CD4-positive, alpha-beta T cell treated with Interleukin-6 at 100 ng/mL for 8 hours (primary cell): Measurements from ENCODE around the gene ARPP21.

ENCODE experiments used
- DNase-seq: peaks from one replicate; pipeline ENCODE4 v3.0.0-alpha.2; 2020; ENCODE audit warnings: mixed read lengths, low spot score

The ARPP21 gene

GRCh38 chr3:35737527-35737926 lies 98.2 kb downstream of the ARPP21 start:
- DNase-seq, result no peak

GRCh38 chr3:35737934-35738706 lies 98.8 kb downstream of the ARPP21 start:
- DNase-seq, result no peak

GRCh38 chr3:35739181-35739809 lies 100.0 kb downstream of the ARPP21 start:
- no peak for DNase-seq

GRCh38 chr3:35739964-35740527 lies 100.7 kb downstream of the ARPP21 start:
- DNase-seq, result no peak

- DNase-seq, result no peak
Measured at GRCh38 chr3:35743218-35743617, 103.9 kb downstream of the ARPP21 start.

- DNase-seq, result no peak
Measured at GRCh38 chr3:35744419-35744818, 105.1 kb downstream of the ARPP21 start.

GRCh38 chr3:35745351-35745750 lies 106.0 kb downstream of the ARPP21 start:
- DNase-seq, result no peak

- no peak for DNase-seq
Measured at GRCh38 chr3:35745802-35746484, 106.6 kb downstream of the ARPP21 start.

GRCh38 chr3:35746492-35746891 lies 107.2 kb downstream of the ARPP21 start:
- DNase-seq, result no peak

GRCh38 chr3:35748144-35748543 lies 108.8 kb downstream of the ARPP21 start:
- DNase-seq, result no peak

- DNase-seq, result no peak
Measured at GRCh38 chr3:35751207-35751606, 111.9 kb downstream of the ARPP21 start.

GRCh38 chr3:35757991-35758757 lies 118.8 kb downstream of the ARPP21 start:
- DNase-seq, result no peak

- no peak for DNase-seq
Measured at GRCh38 chr3:35760146-35760545, 120.8 kb downstream of the ARPP21 start.

GRCh38 chr3:35761311-35761710 lies 122.0 kb downstream of the ARPP21 start:
- no peak for DNase-seq

GRCh38 chr3:35772381-35773015 lies 133.2 kb downstream of the ARPP21 start:
- DNase-seq, result no peak

- DNase-seq, result no peak
Measured at GRCh38 chr3:35773417-35773816, 134.1 kb downstream of the ARPP21 start.

- DNase-seq, result no peak
Measured at GRCh38 chr3:35776346-35776745, 137.0 kb downstream of the ARPP21 start.

GRCh38 chr3:35777065-35777464 lies 137.7 kb downstream of the ARPP21 start:
- DNase-seq, result no peak

GRCh38 chr3:35777563-35778554 lies 138.5 kb downstream of the ARPP21 start:
- no peak for DNase-seq

- no peak for DNase-seq
Measured at GRCh38 chr3:35779611-35780010, 140.3 kb downstream of the ARPP21 start.
